Measurements from ENCODE around the gene TGIF2. TPM values are rescaled to one million over a fixed set of nuclear protein-coding genes. Genes with fewer than 3 reads are reported as not detected.
A peak's percentile ranks its signal among the peaks of the same experiment; 100 is the strongest.

Gene TGIF2
- total and polyA plus RNA-seq, 2 donors from 2014 or later, result 11.0 to 15.3 TPM

GRCh38 chr20:36624944-36625324, 51.5 kb downstream of the TGIF2 start:
- intact Hi-C loops (cut with DNase I), result no loop called here
- H3K36me3 ChIP-seq (ENCODE audit: control insufficient read depth in 2 of 3, insufficient read depth in 3 of 3, low read length in 3 of 3), result no peaks in the 10 kb centered on the region
- H3K27me3 ChIP-seq (ENCODE audit: control insufficient read depth, insufficient read depth, low read length), result no peaks in the 10 kb centered on the region
- no peak for TF ChIP-seq CTCF (IDR thresholded peaks at IDR 0.05; ENCODE audit: borderline replicate concordance, extremely low read depth, insufficient read depth)
- H3K27ac ChIP-seq (ENCODE audit: low read depth in 2 of 2, low read length in 2 of 2), result no peak overlapping the region
- H3K9ac ChIP-seq (ENCODE audit: low read length in 3 of 3), result no peak overlapping the region
- no peak for FAIRE-seq
- no peak for DNase-seq
- H3K9me3 ChIP-seq (ENCODE audit: control insufficient read depth in 2 of 3, insufficient read depth in 1 of 3, low read length in 3 of 3), result no peaks in the 10 kb centered on the region
- H3K4me3 ChIP-seq (ENCODE audit: low read length in 3 of 3), result no peak overlapping the region
- no peaks in the 10 kb centered on the region for H3K4me1 ChIP-seq (ENCODE audit: control insufficient read depth in 2 of 3, insufficient read depth in 2 of 3, low read depth in 1 of 3, low read length in 3 of 3)

GRCh38 chr20:36628076-36628475, 54.7 kb downstream of the TGIF2 start:
- no peaks in the 10 kb centered on the region for H3K4me1 ChIP-seq (ENCODE audit: control insufficient read depth in 2 of 3, insufficient read depth in 2 of 3, low read depth in 1 of 3, low read length in 3 of 3)
- no peak for TF ChIP-seq CTCF (IDR thresholded peaks at IDR 0.05; ENCODE audit: borderline replicate concordance, extremely low read depth, insufficient read depth)
- no peak overlapping the region for H3K27ac ChIP-seq (ENCODE audit: low read depth in 2 of 2, low read length in 2 of 2)
- H3K27me3 ChIP-seq (ENCODE audit: control insufficient read depth, insufficient read depth, low read length), result no peaks in the 10 kb centered on the region
- FAIRE-seq (no peak), DNase-seq (no peak)
- H3K9me3 ChIP-seq (ENCODE audit: control insufficient read depth in 2 of 3, insufficient read depth in 1 of 3, low read length in 3 of 3), result no peaks in the 10 kb centered on the region
- no peak overlapping the region for H3K4me3 ChIP-seq (ENCODE audit: low read length in 3 of 3)
- no peaks in the 10 kb centered on the region for H3K36me3 ChIP-seq (ENCODE audit: control insufficient read depth in 2 of 3, insufficient read depth in 3 of 3, low read length in 3 of 3)
- intact Hi-C loops (cut with DNase I), result no loop called here
- H3K9ac ChIP-seq (ENCODE audit: low read length in 3 of 3), result no peak overlapping the region

GRCh38 chr20:36629719-36630681, 56.6 kb downstream of the TGIF2 start:
- Histone ChIP-seq H3K9me3 (ENCODE audit: control insufficient read depth in 2 of 3, insufficient read depth in 1 of 3, low read length in 3 of 3) (no peaks in the 10 kb centered on the region), H3K27ac (ENCODE audit: low read depth in 2 of 2, low read length in 2 of 2) (no peak overlapping the region), H3K36me3 (ENCODE audit: control insufficient read depth in 2 of 3, insufficient read depth in 3 of 3, low read length in 3 of 3) (no peaks in the 10 kb centered on the region), H3K27me3 (ENCODE audit: control insufficient read depth, insufficient read depth, low read length) (no peaks in the 10 kb centered on the region), H3K4me1 (ENCODE audit: control insufficient read depth in 2 of 3, insufficient read depth in 2 of 3, low read depth in 1 of 3, low read length in 3 of 3) (no peaks in the 10 kb centered on the region), H3K4me3 (ENCODE audit: low read length in 3 of 3) (no peak overlapping the region), H3K9ac (ENCODE audit: low read length in 3 of 3) (no peak overlapping the region)
- intact Hi-C loops (cut with DNase I), result no loop called here
- no peak for TF ChIP-seq CTCF (IDR thresholded peaks at IDR 0.05; ENCODE audit: borderline replicate concordance, extremely low read depth, insufficient read depth)
- peak in 1 of 5 donors; percentile 18 for DNase-seq
- FAIRE-seq, result no peak
